ENCODE data around the gene CHCHD2.

GRCh38 chr7:56081626-56082340 is 24.5 kb downstream of the CHCHD2 start:
- no peak for TF ChIP-seq CTCF (IDR thresholded peaks at IDR 0.05)
- TF ChIP-seq POLR2A (IDR thresholded peaks at IDR 0.05), result no peak
- TF ChIP-seq EP300 (IDR thresholded peaks at IDR 0.05), result no peak

All from tibial nerve (tissue), 4 donors.